Ecto neural progenitor cell (in vitro differentiated cells): Measurements from ENCODE around the gene NR5A2.
"Not testable (repeated sequence)": the region's sequence is repeated elsewhere in the genome, so short reads cannot be mapped to it uniquely, and the experiment has no call there.

Experiments
- DNase-seq: peaks from one replicate; pipeline ENCODE4 v3.0.0-alpha.2; 2018; ENCODE audit warnings: low spot score

NR5A2 gene

GRCh38 chr1:200165493-200166220 lies 138.1 kb downstream of the NR5A2 start:
- no peak for DNase-seq

GRCh38 chr1:200166411-200166810 lies 138.9 kb downstream of the NR5A2 start:
- DNase-seq = no peak

GRCh38 chr1:200168926-200169325 lies 141.4 kb downstream of the NR5A2 start:
- DNase-seq = no peak

GRCh38 chr1:200172311-200172710 lies 144.8 kb downstream of the NR5A2 start:
- no peak for DNase-seq

- no peak for DNase-seq
These were observed 145.6 kb downstream of the NR5A2 start for GRCh38 chr1:200173097-200173618.

- DNase-seq = no peak
These were observed 147.2 kb downstream of the NR5A2 start for GRCh38 chr1:200174525-200175295.

- DNase-seq = no peak
These were observed 148.7 kb downstream of the NR5A2 start for GRCh38 chr1:200176181-200176580.

GRCh38 chr1:200176798-200177197 lies 149.3 kb downstream of the NR5A2 start:
- DNase-seq = no peak

GRCh38 chr1:200178340-200178739 lies 150.8 kb downstream of the NR5A2 start:
- no peak for DNase-seq

GRCh38 chr1:200179126-200179780 lies 151.7 kb downstream of the NR5A2 start:
- no peak for DNase-seq

- no peak for DNase-seq
These were observed 152.3 kb downstream of the NR5A2 start for GRCh38 chr1:200179781-200180160.

- no peak for DNase-seq
These were observed 153.3 kb downstream of the NR5A2 start for GRCh38 chr1:200180821-200181220.

- DNase-seq = no peak
These were observed 154.4 kb downstream of the NR5A2 start for GRCh38 chr1:200181861-200182260.

- no peak for DNase-seq
These were observed 155.2 kb downstream of the NR5A2 start for GRCh38 chr1:200182701-200183100.

GRCh38 chr1:200183637-200184036 lies 156.1 kb downstream of the NR5A2 start:
- DNase-seq = no peak

GRCh38 chr1:200184196-200184595 lies 156.7 kb downstream of the NR5A2 start:
- DNase-seq = no peak

GRCh38 chr1:200185191-200185590 lies 157.7 kb downstream of the NR5A2 start:
- not testable (repeated sequence) for DNase-seq

- DNase-seq = not testable (repeated sequence)
These were observed 159.8 kb downstream of the NR5A2 start for GRCh38 chr1:200187332-200187731.

- no peak for DNase-seq
These were observed 164.5 kb downstream of the NR5A2 start for GRCh38 chr1:200191993-200192392.

GRCh38 chr1:200194477-200194876 lies 167.0 kb downstream of the NR5A2 start:
- no peak for DNase-seq

GRCh38 chr1:200198236-200198635 lies 170.7 kb downstream of the NR5A2 start:
- DNase-seq = no peak

- no peak for DNase-seq
These were observed 177.9 kb downstream of the NR5A2 start for GRCh38 chr1:200205216-200205995.
